ENCODE measurements around the gene PRKG2. TPM values are rescaled to one million over a fixed set of nuclear protein-coding genes. Genes with fewer than 3 reads are reported as not detected.

The PRKG2 gene
- total and polyA plus RNA-seq, 2 experiments from 2014 or later, result 6.7 to 17.4 TPM

- H3K9me3 ChIP-seq (ENCODE audit: low read depth), result no peaks in the 10 kb centered on the region
- no peak overlapping the region for H3K4me2 ChIP-seq
- peaks cover 11% of the 10 kb centered on the region for H3K27me3 ChIP-seq
- DNase-seq (ENCODE audit: low spot score), result no peak
- H3K4me1 ChIP-seq (ENCODE audit: insufficient read depth), result no peaks in the 10 kb centered on the region
- H4K20me1 ChIP-seq (ENCODE audit: insufficient read depth, poor library complexity, severe bottlenecking), result no peaks in the 10 kb centered on the region
- no peaks in the 10 kb centered on the region for H3K36me3 ChIP-seq (replicated peaks; ENCODE audit: insufficient read depth, low read depth)
- no peak overlapping the region for H3K4me3 ChIP-seq
- H3K79me2 ChIP-seq, result peaks cover 24% of the 10 kb centered on the region
- 69% methylated on average over 1 of the region's 1 CpG for WGBS (ENCODE audit: low lambda C conversion rate, missing lambda C conversion rate)
- H3K27ac ChIP-seq, result no peak overlapping the region
- TF ChIP-seq EZH2phosphoT487 (IDR thresholded peaks at IDR 0.05; ENCODE audit: low read depth, severe bottlenecking, unreplicated experiment), result no peak
- no peak for TF ChIP-seq CTCF (IDR thresholded peaks at IDR 0.05; ENCODE audit: poor library complexity)
- no peak for TF ChIP-seq EZH2 (IDR thresholded peaks at IDR 0.05; ENCODE audit: borderline replicate concordance)
- no peak overlapping the region for H2AFZ ChIP-seq
- H3K9me2 ChIP-seq (replicated peaks; ENCODE audit: insufficient read depth), result no peaks in the 10 kb centered on the region
Observed at GRCh38 chr4:81207828-81208227, 7.2 kb downstream of the PRKG2 start.

- H3K9me3 ChIP-seq (ENCODE audit: low read depth), result no peaks in the 10 kb centered on the region
- no peak overlapping the region for H3K27ac ChIP-seq
- no peaks in the 10 kb centered on the region for H3K4me1 ChIP-seq (ENCODE audit: insufficient read depth)
- no peaks in the 10 kb centered on the region for H3K9me2 ChIP-seq (replicated peaks; ENCODE audit: insufficient read depth)
- H3K27me3 ChIP-seq, result no peaks in the 10 kb centered on the region
- H3K36me3 ChIP-seq (replicated peaks; ENCODE audit: insufficient read depth, low read depth), result no peaks in the 10 kb centered on the region
- no peak overlapping the region for H2AFZ ChIP-seq
- DNase-seq (ENCODE audit: low spot score), result no peak
- no peak overlapping the region for H3K4me2 ChIP-seq
- TF ChIP-seq EZH2phosphoT487 (IDR thresholded peaks at IDR 0.05; ENCODE audit: low read depth, severe bottlenecking, unreplicated experiment) (no peak), EZH2 (IDR thresholded peaks at IDR 0.05; ENCODE audit: borderline replicate concordance) (no peak), CTCF (IDR thresholded peaks at IDR 0.05; ENCODE audit: poor library complexity) (no peak)
- WGBS (ENCODE audit: low lambda C conversion rate, missing lambda C conversion rate), result 86% methylated on average over 2 of the region's 2 CpGs
- H3K79me2 ChIP-seq, result peaks cover 14% of the 10 kb centered on the region
- no peaks in the 10 kb centered on the region for H4K20me1 ChIP-seq (ENCODE audit: insufficient read depth, poor library complexity, severe bottlenecking)
- H3K4me3 ChIP-seq, result no peak overlapping the region
Observed at GRCh38 chr4:81205302-81205701, 9.7 kb downstream of the PRKG2 start.

GRCh38 chr4:81204571-81204970, 10.5 kb downstream of the PRKG2 start:
- Histone ChIP-seq H3K27me3 (no peaks in the 10 kb centered on the region), H3K9me2 (replicated peaks; ENCODE audit: insufficient read depth) (no peaks in the 10 kb centered on the region), H3K4me3 (no peak overlapping the region), H3K27ac (no peak overlapping the region), H2AFZ (no peak overlapping the region), H3K79me2 (peaks cover 14% of the 10 kb centered on the region), H3K9me3 (ENCODE audit: low read depth) (no peaks in the 10 kb centered on the region), H4K20me1 (ENCODE audit: insufficient read depth, poor library complexity, severe bottlenecking) (no peaks in the 10 kb centered on the region), H3K4me1 (ENCODE audit: insufficient read depth) (no peaks in the 10 kb centered on the region), H3K36me3 (replicated peaks; ENCODE audit: insufficient read depth, low read depth) (no peaks in the 10 kb centered on the region), H3K4me2 (no peak overlapping the region)
- 92% methylated on average over 9 of the region's 9 CpGs for WGBS (ENCODE audit: low lambda C conversion rate, missing lambda C conversion rate)
- DNase-seq (ENCODE audit: low spot score), result no peak
- TF ChIP-seq EZH2phosphoT487 (IDR thresholded peaks at IDR 0.05; ENCODE audit: low read depth, severe bottlenecking, unreplicated experiment), result no peak
- no peak for TF ChIP-seq EZH2 (IDR thresholded peaks at IDR 0.05; ENCODE audit: borderline replicate concordance)
- TF ChIP-seq CTCF (IDR thresholded peaks at IDR 0.05; ENCODE audit: poor library complexity), result no peak

GRCh38 chr4:81199831-81200230, 15.2 kb downstream of the PRKG2 start:
- TF ChIP-seq EZH2 (IDR thresholded peaks at IDR 0.05; ENCODE audit: borderline replicate concordance), result no peak
- no peak for TF ChIP-seq CTCF (IDR thresholded peaks at IDR 0.05; ENCODE audit: poor library complexity)
- TF ChIP-seq EZH2phosphoT487 (IDR thresholded peaks at IDR 0.05; ENCODE audit: low read depth, severe bottlenecking, unreplicated experiment), result no peak

More at GRCh38 chr4:81199831-81200230, 15.2 kb downstream of the PRKG2 start:
- Histone ChIP-seq H3K27ac (no peak overlapping the region), H3K36me3 (replicated peaks; ENCODE audit: insufficient read depth, low read depth) (no peaks in the 10 kb centered on the region), H2AFZ (no peak overlapping the region), H3K4me1 (ENCODE audit: insufficient read depth) (no peaks in the 10 kb centered on the region), H3K79me2 (no peaks in the 10 kb centered on the region), H3K9me2 (replicated peaks; ENCODE audit: insufficient read depth) (no peaks in the 10 kb centered on the region), H3K9me3 (ENCODE audit: low read depth) (no peaks in the 10 kb centered on the region), H3K4me3 (no peak overlapping the region), H3K4me2 (no peak overlapping the region), H4K20me1 (ENCODE audit: insufficient read depth, poor library complexity, severe bottlenecking) (no peaks in the 10 kb centered on the region), H3K27me3 (no peaks in the 10 kb centered on the region)
- no peak for DNase-seq (ENCODE audit: low spot score)
